ENCODE results near the gene TLR10.
"Not testable (repeated sequence)": the region's sequence is repeated elsewhere in the genome, so short reads cannot be mapped to it uniquely, and the experiment has no call there.

Gene TLR10, protein sequence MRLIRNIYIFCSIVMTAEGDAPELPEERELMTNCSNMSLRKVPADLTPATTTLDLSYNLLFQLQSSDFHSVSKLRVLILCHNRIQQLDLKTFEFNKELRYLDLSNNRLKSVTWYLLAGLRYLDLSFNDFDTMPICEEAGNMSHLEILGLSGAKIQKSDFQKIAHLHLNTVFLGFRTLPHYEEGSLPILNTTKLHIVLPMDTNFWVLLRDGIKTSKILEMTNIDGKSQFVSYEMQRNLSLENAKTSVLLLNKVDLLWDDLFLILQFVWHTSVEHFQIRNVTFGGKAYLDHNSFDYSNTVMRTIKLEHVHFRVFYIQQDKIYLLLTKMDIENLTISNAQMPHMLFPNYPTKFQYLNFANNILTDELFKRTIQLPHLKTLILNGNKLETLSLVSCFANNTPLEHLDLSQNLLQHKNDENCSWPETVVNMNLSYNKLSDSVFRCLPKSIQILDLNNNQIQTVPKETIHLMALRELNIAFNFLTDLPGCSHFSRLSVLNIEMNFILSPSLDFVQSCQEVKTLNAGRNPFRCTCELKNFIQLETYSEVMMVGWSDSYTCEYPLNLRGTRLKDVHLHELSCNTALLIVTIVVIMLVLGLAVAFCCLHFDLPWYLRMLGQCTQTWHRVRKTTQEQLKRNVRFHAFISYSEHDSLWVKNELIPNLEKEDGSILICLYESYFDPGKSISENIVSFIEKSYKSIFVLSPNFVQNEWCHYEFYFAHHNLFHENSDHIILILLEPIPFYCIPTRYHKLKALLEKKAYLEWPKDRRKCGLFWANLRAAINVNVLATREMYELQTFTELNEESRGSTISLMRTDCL

DNA sequence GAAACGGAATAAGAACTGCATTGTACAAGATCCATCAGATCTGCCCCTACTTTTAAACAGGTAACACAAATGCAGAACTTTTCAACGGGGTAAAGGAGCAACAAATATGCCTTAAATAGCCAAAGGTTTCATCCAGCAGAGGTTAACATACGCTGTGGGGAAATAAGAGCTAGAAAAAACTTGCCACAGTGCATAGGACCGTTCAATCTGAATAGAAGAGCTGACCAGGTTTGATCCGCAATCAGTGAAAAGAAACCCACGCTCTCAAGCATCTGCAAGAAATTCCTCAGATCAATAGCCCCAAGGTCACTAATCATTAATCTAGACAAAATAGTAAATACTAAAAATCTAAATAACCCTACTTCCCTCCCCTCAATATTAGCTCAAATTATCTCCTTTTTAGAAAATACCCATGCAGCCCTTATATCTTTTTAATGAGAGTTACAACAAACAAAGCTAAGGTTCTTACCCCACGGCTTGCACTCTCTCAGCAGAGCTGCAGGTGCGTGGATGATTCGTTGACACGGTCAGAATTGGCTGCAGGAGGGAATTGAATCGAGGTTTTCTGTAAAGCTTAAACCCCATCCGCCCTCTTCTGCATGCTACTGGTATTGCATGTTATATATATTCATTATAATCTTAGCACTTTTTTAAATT lies at the start of gene TLR10:
Gene TLR10 (minus strand): TSS at position 539 of the 657 bp plus-strand sequence. CDS start 7,400 bp downstream, outside the sequence.
- in situ Hi-C loops (cut with HindIII; ENCODE audit: low sequenced_read_pairs), result no loop called here

DNA sequence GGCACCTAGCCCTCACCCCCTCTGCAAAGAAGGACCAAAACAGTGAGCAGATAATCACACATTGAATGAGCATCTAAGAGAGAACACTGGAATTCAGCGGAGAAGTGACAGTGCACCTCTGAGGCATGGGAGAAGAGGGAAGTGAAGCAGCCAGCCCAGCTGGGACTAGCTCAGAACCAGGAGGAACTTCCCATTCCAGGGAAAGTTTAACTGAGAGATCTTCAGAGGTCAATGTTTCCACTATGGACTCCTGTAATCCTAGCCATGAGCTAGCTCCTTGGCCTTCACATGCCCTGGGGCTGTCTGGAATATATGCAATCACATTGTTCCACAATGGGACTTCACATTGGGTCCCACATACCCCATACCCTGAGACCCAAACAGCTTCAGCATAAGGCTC lies 49.4 kb upstream of the TLR10 start:
- in situ Hi-C loops (cut with HindIII; ENCODE audit: low sequenced_read_pairs), result no loop called here

GRCh38 chr4:38831653-38832052 lies 48.9 kb upstream of the TLR10 start:
- in situ Hi-C loops (cut with HindIII; ENCODE audit: low sequenced_read_pairs), result no loop called here

DNA sequence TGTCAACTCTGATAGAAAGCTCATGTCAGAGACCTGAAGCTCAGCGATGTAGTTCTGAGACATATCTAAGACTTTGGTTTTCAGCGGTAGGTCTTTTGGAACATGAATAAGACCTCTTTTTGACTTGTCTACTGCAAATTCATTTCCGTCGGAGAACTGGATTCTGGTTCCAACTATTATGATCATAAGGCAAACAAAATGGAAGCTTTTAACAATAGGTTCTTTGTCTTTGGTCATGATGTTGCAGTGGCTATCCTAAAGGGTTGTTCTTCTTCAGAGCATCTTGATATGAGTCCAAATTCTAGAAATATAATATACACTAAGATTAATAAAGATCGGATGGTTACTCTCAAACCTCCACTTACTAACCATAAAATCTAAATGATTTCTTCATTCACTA lies 46.4 kb upstream of the TLR10 start:
- in situ Hi-C loops (cut with HindIII; ENCODE audit: low sequenced_read_pairs), result no loop called here

- in situ Hi-C loops (cut with HindIII; ENCODE audit: low sequenced_read_pairs), result no loop called here
Observed at GRCh38 chr4:38823766-38824165, 41.0 kb upstream of the TLR10 start.

- in situ Hi-C loops (cut with HindIII; ENCODE audit: low sequenced_read_pairs), result no loop called here
Observed at GRCh38 chr4:38822748-38823303, 40.0 kb upstream of the TLR10 start.

DNA sequence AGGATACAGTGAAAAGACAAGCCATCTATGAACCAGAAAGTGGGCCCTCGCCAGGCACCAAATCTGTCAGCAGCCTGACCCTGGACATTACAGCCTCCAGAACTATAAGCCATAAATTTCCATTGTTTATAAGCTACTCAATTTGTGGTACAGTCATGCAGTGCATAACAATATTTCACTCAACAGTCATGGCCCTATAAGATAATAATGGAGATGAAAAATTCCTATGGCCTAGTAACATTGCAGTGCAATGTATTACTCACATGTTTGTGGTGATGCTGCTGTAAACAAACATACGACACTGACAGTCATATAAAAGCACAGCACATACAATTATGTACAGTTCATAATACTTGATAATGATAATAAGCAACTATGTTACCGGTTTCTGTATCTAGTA lies 38.9 kb upstream of the TLR10 start:
- in situ Hi-C loops (cut with HindIII; ENCODE audit: low sequenced_read_pairs), result no loop called here

DNA sequence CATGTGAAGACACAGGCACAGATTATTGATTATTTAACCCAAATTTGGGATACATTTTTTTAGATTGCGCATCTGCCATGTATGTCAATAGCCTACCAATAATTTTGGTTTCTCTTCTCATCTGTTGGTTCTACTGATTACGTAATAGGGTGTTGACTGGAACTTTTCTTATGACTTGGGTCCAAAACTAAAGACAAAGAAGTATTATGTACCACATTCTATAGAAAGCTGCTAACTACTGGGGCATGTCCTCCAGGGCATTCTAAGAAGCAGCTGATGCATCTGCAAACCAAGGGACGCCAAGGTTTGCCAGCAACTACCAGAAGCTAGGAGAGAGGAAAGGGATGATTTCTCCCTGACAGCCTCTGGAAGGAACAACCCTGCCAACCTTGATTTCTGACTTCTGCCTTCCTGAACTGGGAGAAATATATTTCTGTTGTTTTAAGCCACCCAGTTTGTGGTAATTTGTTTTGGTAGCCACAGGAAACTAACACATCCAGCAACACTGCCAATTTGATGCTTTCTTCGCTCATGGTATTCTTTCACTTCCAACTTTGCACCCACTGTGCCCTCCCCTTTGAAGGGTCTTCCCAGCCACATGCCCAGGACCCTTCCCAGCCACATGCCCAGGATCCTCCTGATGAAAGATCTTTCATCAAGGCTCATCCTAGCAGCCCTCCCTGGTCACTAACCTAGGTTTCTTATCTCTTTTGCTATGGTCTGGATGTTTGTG lies 37.7 kb upstream of the TLR10 start:
- in situ Hi-C loops (cut with HindIII; ENCODE audit: low sequenced_read_pairs), result no loop called here

DNA sequence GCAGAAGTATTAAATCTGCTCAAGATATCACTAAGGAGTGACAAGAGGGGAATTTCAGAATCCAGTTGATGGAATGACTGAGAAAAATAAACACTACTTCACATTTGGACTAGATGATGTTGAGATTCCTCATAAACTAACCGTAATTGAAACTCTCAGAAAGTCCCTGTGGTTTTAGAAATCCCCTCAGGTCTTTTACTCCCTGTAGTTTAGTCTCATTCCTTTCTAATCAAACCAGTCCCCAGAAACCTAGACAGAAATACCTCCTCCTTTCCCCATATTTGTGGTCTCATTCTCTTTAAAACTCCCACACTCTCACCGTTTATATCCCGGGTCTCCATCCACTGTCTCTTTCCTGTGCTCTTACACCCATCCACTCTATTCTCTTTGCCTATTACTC lies 36.8 kb upstream of the TLR10 start:
- in situ Hi-C loops (cut with HindIII; ENCODE audit: low sequenced_read_pairs), result no loop called here

- in situ Hi-C loops (cut with HindIII; ENCODE audit: low sequenced_read_pairs), result no loop called here
Observed at GRCh38 chr4:38818441-38818976, 35.7 kb upstream of the TLR10 start.

DNA sequence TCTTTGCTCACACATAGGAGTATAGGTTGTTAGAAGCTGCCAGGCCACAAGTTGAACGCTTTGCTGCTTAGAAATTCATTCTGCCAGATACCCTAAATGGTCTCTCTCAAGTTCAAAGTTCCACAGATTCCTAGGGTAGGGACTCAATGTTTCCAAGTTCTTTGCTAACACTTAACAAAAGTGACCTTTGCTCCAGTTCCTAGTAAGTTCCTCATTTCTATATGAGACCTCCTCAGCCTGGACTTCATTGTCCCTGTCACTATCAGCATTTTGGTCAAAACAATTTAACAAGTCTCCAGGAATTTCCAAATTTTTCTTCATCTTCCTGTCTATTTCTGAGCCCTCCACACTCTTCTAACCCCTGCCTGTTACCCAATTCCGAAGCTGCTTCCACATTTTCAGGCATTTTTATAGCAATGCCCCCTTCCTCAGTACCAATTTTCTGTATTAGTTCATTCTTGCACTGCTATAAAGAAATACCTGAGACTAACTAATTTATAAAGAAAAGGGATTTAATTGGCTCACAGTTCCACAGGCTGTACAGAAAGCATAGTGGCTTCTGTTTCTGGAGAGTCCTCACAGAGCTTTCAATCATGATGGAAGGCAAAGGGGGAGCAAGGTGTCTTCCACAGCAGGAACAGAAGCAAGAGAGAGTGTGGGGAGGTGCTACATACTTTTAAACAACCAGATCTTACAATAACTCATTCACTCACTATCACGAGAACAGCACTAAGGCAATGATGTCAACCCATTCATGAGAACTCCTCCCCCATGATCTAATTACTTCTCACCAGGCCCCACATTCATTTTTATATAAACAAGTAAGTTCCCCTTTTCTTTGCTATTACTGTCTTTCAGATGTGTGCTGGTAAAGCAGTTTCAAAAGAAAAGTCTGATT lies 33.3 kb upstream of the TLR10 start:
- in situ Hi-C loops (cut with HindIII; ENCODE audit: low sequenced_read_pairs), result no loop called here

DNA sequence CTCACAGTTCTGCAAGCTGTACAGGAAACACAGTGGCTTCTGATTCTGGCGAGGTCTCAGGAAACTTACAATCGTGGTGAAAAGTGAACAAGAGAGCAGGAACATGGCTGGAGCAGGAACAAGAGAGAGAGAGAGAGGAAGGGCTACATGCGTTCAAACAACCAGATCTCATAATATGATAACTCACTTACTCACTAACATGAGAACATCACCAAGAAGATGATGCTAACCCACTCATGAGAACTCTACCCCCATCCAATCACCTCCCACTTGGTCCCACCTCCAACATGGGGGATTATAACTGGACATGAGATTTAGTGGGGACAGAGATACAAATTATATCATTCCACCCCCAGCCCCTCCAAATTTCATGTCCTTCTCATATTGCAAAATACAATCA lies 31.6 kb upstream of the TLR10 start:
- in situ Hi-C loops (cut with HindIII; ENCODE audit: low sequenced_read_pairs), result no loop called here

DNA sequence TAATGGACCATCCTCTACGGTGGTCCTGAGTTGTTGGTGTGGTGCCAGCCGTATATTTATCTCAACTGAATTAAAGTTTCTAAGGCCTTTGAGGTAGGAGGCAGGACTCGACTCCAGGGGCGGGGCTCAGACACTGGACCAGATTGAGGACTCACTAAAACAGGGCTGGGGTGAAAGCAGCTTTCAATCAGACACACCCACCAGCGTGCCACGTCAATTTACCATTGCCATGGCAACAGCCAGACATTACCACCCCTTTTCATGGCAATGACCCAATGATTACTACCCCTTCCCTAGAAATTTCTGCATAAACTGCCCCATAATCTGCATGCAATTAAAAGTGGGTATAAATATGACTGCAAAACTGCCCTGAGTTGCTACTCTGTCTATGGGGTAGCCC lies 28.5 kb upstream of the TLR10 start:
- in situ Hi-C loops (cut with HindIII; ENCODE audit: low sequenced_read_pairs), result no loop called here

DNA sequence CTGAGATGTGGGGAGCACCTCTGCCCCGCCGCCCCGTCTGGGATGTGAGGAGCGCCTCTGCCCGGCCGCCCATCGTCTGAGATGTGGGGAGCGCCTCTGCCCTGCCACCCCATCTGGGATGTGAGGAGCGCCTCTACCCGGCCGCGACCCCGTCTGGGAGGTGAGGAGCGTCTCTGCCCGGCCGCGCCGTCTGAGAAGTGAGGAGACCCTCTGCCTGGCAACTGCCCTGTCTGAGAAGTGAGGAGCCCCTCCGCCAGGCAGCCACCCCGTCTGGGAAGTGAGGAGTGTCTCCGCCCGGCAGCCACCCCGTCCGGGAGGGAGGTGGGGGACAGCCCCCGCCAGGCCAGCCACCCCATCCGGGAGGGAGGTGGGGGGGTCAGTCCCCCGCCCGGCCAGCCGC lies 24.7 kb upstream of the TLR10 start:
- in situ Hi-C loops (cut with HindIII; ENCODE audit: low sequenced_read_pairs), result not testable (repeated sequence)

DNA sequence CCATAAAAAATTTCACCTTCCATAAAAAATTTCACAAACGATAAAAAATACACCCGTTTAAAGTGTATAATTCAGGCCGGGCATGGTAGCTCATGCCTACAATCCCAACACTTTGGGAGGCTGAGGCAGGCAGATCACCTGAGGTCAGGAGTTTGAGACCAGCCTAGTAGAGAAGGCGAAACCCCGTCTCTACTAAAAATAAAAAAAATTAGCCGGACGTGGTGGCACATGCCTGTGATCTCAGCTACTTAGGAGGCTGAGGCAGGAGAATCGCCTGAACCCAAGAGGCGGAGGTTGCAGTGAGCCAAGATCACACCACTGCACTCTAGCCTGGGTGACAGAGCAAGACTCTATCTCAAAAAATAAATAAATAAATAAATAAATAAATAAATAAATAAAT lies 23.5 kb upstream of the TLR10 start:
- in situ Hi-C loops (cut with HindIII; ENCODE audit: low sequenced_read_pairs), result not testable (repeated sequence)

GRCh38 chr4:38805530-38806145 lies 22.8 kb upstream of the TLR10 start:
- in situ Hi-C loops (cut with HindIII; ENCODE audit: low sequenced_read_pairs), result no loop called here

DNA sequence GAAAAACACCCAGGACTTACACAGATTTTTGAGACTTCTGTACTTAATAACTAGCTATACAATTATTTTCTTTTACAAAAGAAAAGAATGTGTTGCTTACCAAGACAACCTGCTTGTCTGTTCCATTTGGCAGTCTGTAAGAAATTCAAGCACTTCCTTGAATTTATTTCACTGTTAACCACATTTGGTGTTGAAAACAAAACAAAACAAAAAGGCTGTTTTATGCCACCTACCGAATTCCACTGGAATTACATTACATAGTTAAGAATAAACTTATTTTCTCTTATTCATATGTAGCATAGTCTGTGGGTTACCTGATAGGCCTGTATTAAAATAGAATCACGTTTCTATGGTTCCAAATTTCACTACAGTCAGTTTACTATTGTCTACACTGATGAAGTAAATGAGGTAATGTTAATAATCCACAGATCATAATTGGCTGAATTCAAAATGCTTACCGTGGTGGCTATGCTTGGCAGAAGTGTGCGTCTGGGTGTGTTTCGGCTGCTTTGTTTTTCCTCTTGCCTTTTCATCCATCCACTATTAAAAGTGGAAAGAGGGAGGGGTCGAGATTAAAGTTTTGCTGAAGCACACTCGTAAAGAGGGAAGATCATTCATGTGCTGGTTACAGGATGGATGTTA lies 22.0 kb upstream of the TLR10 start, which contains the start of gene TLR1:
Gene TLR1 (minus strand): TSS at position 138 of the 642 bp plus-strand sequence. CDS start 5,960 bp downstream, outside the sequence.
- in situ Hi-C loops (cut with HindIII; ENCODE audit: low sequenced_read_pairs), result no loop called here
